ENCODE measurements around the gene MRGPRF.
"Not testable (repeated sequence)": the region's sequence is repeated elsewhere in the genome, so short reads cannot be mapped to it uniquely, and the experiment has no call there.

MRGPRF gene

DNA sequence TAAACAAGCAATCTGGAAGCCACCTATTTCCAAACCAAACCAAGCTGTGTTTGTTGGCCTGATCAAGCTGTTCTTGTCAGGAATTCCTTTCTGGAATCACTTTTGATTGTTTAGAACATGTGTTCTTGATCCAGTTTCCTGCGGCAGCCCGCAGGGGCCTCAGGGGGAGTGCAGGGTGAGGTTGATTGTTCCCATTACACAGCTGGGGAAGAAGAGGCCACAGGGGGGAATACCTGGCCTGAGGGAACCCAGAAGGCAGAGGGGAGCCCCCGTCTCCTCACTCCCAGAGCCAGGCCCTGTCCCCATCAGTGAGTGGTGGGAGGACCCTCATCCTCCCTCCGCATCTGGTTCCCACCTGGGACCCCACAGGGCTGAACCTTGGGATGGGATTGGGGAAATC lies 36.5 kb downstream of the MRGPRF start:
- H3K27ac ChIP-seq: no peak overlapping the region
- DNase-seq (ENCODE audit: low spot score): no peak
- ChIA-PET CTCF (no interaction called here), POLR2A (ENCODE audit: low non-redundant PET) (no interaction called here)
- TF ChIP-seq, protein P1, sequence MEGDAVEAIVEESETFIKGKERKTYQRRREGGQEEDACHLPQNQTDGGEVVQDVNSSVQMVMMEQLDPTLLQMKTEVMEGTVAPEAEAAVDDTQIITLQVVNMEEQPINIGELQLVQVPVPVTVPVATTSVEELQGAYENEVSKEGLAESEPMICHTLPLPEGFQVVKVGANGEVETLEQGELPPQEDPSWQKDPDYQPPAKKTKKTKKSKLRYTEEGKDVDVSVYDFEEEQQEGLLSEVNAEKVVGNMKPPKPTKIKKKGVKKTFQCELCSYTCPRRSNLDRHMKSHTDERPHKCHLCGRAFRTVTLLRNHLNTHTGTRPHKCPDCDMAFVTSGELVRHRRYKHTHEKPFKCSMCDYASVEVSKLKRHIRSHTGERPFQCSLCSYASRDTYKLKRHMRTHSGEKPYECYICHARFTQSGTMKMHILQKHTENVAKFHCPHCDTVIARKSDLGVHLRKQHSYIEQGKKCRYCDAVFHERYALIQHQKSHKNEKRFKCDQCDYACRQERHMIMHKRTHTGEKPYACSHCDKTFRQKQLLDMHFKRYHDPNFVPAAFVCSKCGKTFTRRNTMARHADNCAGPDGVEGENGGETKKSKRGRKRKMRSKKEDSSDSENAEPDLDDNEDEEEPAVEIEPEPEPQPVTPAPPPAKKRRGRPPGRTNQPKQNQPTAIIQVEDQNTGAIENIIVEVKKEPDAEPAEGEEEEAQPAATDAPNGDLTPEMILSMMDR (conservative IDR thresholded peaks at IDR 0.05; ENCODE audit: low read depth): no peak

DNA sequence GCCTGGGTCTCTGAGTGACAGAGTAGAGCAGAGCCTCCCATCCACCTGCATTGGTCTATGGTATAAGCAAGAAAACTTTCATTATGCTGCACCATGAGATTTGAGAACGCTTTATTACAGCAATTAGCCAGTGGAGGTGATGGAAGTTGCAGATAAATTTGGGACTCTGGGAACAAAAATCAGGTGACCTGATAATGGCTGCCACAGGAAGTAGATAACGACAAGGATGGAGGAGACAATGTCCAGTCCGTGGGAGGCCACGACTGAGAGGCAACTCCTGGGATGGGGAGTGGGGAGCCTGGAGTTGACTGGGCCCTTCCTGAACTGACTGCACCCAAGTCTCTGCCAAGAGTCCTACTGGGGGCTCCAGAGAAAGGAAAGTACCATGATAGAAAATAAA lies 37.0 kb downstream of the MRGPRF start:
- TF ChIP-seq, protein P1 (conservative IDR thresholded peaks at IDR 0.05; ENCODE audit: low read depth): no peak
- no peak overlapping the region for H3K27ac ChIP-seq
- no peak for DNase-seq (ENCODE audit: low spot score)
- ChIA-PET CTCF (no interaction called here), POLR2A (ENCODE audit: low non-redundant PET) (no interaction called here)

DNA sequence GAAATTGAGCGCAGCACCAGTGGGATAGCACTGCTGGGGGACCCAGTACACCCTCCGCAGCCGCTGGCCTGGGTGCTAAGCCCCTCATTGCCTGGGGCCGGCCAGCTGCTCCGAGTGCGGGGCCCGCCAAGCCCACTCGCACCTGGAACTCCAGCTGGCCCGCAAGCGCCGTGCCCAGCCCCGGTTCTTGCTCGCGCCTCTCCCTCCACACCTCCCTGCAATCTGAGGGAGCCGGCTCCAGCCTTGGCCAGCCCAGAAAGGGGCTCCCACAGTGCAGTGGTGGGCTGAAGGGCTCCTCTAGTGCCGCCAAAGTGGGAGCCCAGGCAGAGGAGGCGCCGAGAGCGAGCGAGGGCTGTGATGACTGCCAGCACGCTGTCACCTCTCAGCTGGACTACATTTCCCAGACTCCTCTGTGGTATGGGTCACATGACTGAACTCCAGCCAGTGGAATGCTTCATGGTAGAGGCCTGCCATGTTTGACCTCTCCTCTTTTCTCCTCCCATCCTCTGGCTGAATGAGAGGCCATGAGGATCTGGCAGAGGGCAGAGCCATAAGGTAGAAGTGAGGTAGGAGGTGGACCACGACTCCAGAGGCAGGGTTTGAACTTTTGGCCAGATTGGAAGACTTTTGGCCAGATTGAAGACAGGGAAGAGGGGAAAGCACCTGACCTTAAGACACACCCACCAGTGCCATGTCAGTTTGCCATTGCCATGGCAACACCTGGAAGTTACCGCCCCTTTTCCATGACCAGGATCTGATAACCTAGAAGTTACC lies 38.4 kb downstream of the MRGPRF start:
- peak; percentile 41 for DNase-seq (ENCODE audit: low spot score)
- ChIA-PET POLR2A (ENCODE audit: low non-redundant PET) (no interaction called here), CTCF (no interaction called here)
- TF ChIP-seq, protein P1 (conservative IDR thresholded peaks at IDR 0.05; ENCODE audit: low read depth): no peak
- H3K27ac ChIP-seq: no peak overlapping the region

DNA sequence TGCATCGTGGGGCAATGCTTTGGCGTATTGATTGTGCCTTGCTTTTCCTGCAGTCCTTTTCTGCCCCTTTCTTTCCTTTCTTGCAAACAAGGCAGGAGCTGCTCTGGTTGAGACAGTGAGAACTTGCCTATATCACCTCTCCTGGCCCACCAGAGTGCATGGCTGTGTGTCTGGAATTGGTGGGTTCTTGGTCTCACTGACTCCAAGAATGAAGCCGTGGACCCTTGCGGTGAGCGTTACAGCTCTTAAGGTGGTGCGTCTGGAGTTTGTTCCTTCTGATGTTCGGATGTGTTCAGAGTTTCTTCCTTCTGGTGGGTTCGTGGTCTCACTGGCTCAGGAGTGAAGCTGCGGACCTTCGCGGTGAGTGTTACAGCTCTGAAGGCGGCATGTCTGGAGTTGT lies 39.3 kb downstream of the MRGPRF start:
- POLR2A ChIA-PET (ENCODE audit: low non-redundant PET); CTCF ChIA-PET; DNase-seq (ENCODE audit: low spot score); H3K27ac ChIP-seq: not testable (repeated sequence)

DNA sequence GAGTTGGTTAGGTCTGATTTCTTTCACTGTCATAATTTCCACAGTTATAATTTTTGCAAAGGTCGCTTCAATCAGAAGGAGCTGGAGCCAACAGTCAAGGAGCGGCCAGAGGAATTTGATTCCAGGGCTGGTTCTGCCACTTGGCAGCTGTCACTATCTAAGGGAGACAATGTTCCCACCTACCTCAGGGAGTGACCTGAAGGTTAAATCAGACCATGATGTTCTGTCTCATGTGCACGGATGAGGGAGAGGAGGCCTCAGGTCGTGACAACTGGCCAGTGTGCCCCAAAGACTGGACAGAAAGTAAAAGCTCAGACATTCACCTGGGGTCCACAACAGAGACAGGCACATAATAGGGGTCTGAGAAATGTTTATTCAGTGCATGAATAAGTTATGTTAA lies 39.8 kb downstream of the MRGPRF start:
- ChIA-PET CTCF (no interaction called here), POLR2A (ENCODE audit: low non-redundant PET) (no interaction called here)
- TF ChIP-seq, protein P1 (conservative IDR thresholded peaks at IDR 0.05; ENCODE audit: low read depth): no peak
- no peak overlapping the region for H3K27ac ChIP-seq
- no peak for DNase-seq (ENCODE audit: low spot score)

DNA sequence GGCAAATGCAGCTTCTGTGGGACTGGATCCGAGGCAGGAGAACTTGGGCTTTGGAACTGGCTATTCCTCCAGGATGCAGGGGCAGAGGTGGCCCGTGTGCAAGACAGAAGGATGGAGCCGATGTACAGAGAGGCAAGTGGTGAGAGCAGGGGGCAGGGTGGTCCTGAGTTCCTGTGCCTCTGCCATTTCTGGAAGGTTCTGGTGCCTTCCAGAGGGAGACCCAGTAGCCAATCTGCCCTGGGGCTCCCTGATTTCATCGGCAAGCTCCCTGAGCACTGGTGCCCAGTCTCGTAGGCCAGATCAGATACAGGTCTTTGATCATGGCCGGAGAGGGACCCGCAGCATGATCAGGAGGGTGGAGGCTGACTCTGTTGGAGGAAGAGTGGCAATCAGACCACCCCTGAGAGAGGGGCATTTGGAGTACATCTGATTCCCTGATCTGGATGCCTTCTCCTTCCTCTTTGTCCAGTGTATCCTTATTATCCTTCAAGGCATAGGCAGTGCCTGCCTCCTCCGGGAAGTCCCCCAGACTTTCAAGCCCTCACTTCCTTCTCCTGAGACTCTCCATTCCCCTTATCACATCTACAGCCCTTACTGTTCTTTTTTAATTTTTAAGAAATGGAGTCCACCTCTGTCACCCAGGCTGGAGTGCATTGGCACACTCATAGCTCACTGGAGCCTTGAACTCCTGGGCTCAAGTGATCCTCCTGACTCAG lies 42.0 kb downstream of the MRGPRF start:
- TF ChIP-seq, protein P1 (conservative IDR thresholded peaks at IDR 0.05; ENCODE audit: low read depth): no peak
- H3K27ac ChIP-seq: no peak overlapping the region
- no peak for DNase-seq (ENCODE audit: low spot score)
- ChIA-PET CTCF (no interaction called here), POLR2A (ENCODE audit: low non-redundant PET) (no interaction called here)

DNA sequence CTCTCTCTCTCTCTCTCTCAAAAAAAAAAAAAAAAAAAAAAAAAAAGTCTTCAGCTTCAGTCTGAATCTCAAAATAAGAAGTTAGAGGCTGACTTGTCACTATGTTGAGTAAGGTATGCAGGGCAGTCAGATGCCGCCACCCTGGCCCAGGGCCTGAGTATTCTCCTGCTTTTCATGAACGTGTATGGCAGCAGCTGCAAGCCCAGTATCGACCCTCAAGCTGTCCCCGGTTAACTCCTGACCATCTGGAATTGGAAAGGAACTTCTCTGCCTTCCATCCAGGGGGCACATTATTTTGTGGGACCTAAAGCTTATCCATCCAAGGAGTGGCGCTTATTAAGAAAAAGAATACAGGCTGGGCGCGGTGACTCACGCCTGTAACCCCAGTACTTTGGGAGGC lies 43.7 kb downstream of the MRGPRF start:
- no peak for DNase-seq (ENCODE audit: low spot score)
- ChIA-PET CTCF (interaction anchor here (0.6 kb wide), 1 partner anchor 440 kb away, joined by 5 read pairs; no protein-coding TSS in a partner anchor), POLR2A (ENCODE audit: low non-redundant PET) (no interaction called here)
- TF ChIP-seq, protein P1 (conservative IDR thresholded peaks at IDR 0.05; ENCODE audit: low read depth): no peak
- no peak overlapping the region for H3K27ac ChIP-seq
